CMK (cell line): ENCODE results near the gene LMF2.
A peak's percentile ranks its signal among the peaks of the same experiment; 100 is the strongest.

Experiments used
- DNase-seq: peaks from one replicate; pipeline ENCODE4 v3.0.0-alpha.2; 2010; ENCODE audit warnings: low read depth

Gene LMF2

GRCh38 chr22:50481440-50482106 is 25.9 kb downstream of the LMF2 start, which contains the start of gene ADM2:
Gene ADM2 (plus strand): TSS chr22:50481543. CDS start chr22:50481848, 305 bp downstream.
- DNase-seq: peak; percentile 50

GRCh38 chr22:50481045-50481439 is 26.5 kb downstream of the LMF2 start:
- DNase-seq: no peak

DNA sequence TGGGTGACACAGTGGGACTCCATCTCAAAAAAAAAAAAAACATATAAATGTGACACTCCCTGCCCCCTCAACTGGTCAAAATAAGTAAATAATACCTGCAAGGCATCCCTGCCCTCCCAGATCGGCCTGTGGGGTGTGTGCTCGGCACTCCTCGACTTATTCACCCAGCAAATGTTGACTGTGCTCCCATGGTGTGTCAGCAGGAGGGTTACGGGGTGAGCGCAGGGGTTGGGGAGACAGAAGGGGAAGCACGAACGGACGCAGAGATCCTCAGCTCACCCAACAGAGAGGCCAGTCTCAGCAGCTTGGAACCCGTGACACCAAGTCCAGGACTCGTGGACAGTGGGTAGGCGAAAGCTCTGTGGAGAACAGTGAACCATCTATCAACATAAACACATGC is 27.8 kb downstream of the LMF2 start:
- no peak for DNase-seq

- no peak for DNase-seq
Measured at GRCh38 chr22:50477923-50478322, 29.6 kb downstream of the LMF2 start.

DNA sequence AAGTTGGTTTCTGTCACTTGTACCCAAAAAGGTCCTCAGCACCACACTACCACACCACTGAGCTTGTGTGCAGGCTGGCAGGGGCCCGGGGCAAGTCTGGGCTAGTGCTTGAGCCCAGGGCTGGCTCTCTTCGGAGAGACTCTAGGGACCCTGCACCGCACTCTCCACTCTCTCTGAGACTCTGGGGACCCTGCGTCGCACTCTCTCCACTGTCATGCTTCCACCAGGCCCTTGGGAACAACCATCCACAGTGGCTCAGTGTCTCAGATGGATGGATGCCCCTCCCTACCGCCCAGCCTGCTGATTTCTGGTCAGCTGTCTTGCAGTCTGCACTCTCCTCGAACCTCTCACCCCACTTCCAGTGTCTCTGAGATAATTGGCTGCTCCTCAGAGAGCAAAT is 30.6 kb downstream of the LMF2 start:
- DNase-seq: no peak

GRCh38 chr22:50475652-50476002 is 31.9 kb downstream of the LMF2 start:
- DNase-seq: no peak

DNA sequence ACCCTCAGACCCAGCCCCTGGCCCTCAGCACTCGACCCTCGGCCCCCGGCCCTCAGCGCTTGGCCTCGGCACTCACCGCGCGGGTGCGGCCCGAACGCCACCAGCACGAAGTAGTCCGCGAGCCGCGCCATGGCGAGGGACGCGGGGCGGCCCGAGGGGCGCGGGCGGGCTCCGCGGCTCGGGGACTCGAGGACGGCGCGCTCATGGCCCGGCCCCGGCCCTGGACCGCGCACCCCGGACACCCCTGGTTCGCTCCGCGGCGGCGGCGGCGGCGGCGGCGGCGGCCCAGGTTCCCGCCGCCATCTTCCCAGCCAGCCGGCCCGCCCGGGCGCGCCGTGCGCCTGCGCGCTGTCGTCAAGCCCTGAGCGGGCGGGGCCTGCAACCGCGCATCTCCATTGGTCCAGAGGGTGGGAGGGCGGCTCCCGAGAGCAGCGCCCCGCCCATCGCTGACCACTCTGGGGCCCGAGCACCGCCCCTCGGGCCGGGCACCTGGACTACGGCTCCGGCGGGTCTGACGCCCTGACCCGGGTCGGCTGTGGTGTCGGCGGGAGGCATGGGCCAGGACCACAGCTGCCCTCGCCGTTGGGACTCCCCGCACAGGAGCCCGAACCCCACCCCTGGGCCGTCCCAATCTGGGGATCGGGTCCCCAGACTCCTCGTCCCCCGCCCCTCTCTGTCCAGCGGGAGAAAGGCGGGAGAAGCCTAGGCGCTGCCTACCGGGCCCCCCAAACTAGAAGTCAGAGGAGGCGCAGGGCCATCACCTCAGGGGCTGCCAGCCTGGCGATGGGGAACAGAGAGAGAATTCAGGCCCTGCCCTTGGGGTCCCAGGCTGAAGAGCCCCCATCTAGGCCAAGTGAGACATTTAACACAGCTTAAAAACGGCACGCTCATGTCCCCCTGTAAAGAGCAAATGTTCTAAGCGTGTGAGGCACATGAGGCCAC is 32.5 kb downstream of the LMF2 start, which contains the start of gene SBF1:
Gene SBF1, minus strand, starts transcription at position 326 of the 942 bp plus-strand sequence. Its CDS starts 195 bp downstream, at position 131.
- DNase-seq: peak; percentile 72

GRCh38 chr22:50473855-50474671 is 33.4 kb downstream of the LMF2 start:
- DNase-seq: no peak

- no peak for DNase-seq
Measured at GRCh38 chr22:50473088-50473487, 34.4 kb downstream of the LMF2 start.

DNA sequence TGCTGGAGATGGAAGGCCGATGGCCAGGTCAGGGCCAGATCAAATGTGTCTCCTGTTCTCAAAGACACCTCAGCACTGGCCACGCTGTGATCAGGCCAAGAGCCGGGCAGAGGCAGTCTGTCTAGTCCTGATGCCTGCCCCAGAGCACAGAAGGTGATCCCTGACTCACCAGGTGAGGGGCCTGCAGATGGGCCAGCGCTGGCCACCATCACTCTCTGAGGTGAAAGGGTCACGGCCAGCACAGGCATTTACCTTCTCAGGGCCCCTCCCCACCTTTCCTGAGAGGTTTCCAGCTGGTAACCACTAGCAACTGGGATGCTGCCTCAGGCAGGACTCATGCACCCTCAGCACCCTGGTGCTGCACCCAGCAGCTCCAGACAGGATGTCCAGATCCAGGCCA is 35.5 kb downstream of the LMF2 start:
- no peak for DNase-seq

- DNase-seq: no peak
Measured at GRCh38 chr22:50471197-50471847, 36.2 kb downstream of the LMF2 start.

GRCh38 chr22:50470491-50470890 is 37.0 kb downstream of the LMF2 start:
- no peak for DNase-seq

DNA sequence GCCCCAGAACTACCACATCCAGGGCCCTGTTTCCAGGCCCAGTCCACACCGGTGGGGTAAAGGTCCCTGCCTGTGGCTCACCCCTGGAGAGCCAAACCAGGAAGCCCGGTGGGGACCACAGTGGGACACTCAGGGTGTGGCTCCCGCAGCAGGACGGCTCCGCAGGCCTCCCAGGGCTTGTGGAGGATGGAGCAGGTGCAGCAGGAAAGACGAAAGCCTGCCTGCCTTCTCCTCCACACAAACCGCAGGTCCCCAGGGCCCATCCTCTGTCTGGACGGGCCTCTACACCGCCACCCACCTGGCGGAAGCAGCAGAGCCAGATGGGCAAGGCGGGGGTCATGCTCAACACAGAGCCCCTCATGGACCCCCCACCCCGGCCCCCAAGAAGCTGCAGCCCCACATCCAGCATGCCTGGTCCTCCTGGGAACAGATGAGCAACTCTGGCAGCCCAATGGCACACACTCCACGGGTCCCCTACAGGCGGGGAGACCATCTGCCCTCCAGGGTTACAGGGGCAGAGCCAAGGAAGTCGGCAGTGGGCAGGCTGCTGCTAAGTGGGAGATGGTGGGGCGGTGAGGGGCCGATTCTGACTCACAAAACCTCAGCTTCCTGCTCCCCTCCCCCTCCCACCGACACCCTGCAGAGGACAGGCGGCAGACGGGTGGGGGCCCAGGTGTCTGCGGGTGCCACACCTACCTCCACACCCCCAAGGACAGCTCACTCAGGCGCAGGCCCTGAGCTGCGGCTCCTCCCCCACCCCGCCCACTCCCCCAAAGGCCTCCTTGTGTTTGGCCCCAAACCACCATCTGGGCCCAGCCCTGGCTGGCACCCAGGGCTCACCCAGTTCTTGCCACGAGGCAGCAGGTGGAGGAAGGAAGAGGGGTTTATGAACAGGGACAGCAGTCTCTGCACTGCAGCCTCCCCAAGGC is 37.9 kb downstream of the LMF2 start:
- DNase-seq: peak; percentile 56

- no peak for DNase-seq
Measured at GRCh38 chr22:50468626-50469025, 38.9 kb downstream of the LMF2 start.

DNA sequence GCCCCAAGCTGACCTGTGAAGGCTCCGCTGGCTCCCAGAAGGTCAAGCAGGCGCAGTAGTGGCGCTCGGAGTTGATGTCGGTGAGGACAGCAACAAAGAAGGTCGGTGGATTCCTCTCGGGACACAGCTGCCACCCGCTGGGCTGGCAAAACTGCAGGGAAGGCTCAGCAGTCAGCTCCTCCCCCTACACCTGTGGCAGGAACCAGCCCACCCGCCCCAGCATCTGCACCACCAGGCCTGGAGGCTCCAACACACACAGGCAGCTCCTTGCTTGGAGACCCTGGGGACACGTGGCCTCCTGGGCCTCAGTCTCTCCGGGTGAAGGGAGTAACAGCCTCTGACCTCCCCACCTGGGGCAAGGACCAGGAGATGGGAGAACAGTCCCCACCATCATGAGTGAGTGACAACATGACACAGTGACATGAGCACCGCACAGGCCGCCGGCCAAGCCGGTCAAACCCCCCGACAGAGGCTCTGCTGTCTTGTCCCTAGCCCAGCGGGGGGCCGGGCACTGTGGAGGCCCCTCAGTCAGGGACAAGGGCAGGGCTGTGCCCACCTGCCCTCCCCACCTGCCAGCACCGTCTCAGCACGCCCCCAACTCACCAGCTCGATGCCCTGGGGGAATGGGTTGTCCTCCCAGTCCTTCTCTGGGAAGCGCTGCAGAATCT is 39.6 kb downstream of the LMF2 start:
- no peak for DNase-seq

- DNase-seq: no peak
Measured at GRCh38 chr22:50467341-50467740, 40.2 kb downstream of the LMF2 start.

GRCh38 chr22:50465066-50465930 is 42.2 kb downstream of the LMF2 start:
- no peak for DNase-seq

DNA sequence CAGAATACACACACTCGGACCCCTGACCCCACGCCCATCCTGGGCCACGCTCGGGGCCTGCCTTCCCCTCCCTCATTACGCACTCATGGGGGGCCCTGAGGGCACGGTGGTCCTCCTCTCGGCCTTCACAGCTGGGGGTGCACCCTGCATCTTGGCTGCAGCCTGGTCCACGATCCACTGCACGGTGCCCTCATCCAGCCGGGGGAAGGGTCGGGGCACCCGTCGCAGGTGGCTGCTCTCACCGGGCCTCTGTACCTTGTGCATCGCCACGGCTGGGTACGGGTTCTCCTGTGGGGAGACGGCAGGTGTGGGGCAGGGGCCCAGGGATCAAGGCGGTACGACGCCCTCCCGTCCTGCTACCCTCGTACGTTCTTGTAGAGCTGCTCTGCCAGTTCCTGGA is 43.1 kb downstream of the LMF2 start:
- DNase-seq: no peak
